ENCODE measurements around the gene RTKN2. TPM values are rescaled to one million over a fixed set of nuclear protein-coding genes. Genes with fewer than 3 reads are reported as not detected.

Gene RTKN2
- total and polyA plus RNA-seq, 11 donors = 0.01 to 0.14 (median 0.10) TPM; not detected in 5

GRCh38 chr10:62253704-62254103 is 14.9 kb downstream of the RTKN2 start:
- Histone ChIP-seq H3K27me3 (no peaks in the 10 kb centered on the region), H3K4me3 (no peak overlapping the region), H3K27ac (no peak overlapping the region), H3K9me3 (no peaks in the 10 kb centered on the region), H3K36me3 (no peaks in the 10 kb centered on the region), H3K4me1 (no peaks in the 10 kb centered on the region)
- no peak for TF ChIP-seq POLR2A (IDR thresholded peaks at IDR 0.05)
- TF ChIP-seq CTCF (IDR thresholded peaks at IDR 0.05) = no peak
- intact Hi-C loops (cut with DNase I) = no loop called here
- no peak for DNase-seq
- 90 to 94% (median 93%) methylated on average over 1 of the region's 1 CpG for WGBS, 4 donors
- no peak for ATAC-seq

DNA sequence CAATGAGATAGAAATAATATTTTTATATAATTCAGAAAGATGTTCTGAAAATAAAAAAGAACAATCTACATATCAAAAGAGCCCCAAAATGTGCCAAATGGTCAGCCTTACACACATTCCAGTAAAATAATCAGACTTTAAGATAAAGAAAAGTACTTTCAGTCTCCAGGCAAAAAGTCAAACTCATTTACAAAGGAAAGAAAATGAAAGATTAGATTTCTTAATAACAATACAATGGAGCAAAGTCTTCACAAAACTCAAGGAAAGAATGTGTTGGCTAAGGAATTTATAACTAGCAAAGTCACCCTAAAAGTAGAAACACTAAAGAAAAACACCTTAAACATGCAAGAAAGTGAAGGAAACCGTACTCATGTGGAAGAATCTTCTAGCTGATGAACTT is 16.6 kb downstream of the RTKN2 start:
- intact Hi-C loops (cut with DNase I) = no loop called here
- no peak overlapping the region for H3K27ac ChIP-seq
- whole genome bisulfite sequencing, 4 donors = 89 to 93% (median 90%) methylated on average over 1 of the region's 1 CpG
- no peaks in the 10 kb centered on the region for H3K9me3 ChIP-seq
- ATAC-seq (no peak), DNase-seq (no peak)
- H3K27me3 ChIP-seq = no peaks in the 10 kb centered on the region
- H3K4me3 ChIP-seq = no peak overlapping the region
- no peaks in the 10 kb centered on the region for H3K4me1 ChIP-seq
- no peak for TF ChIP-seq POLR2A (IDR thresholded peaks at IDR 0.05)
- no peak for TF ChIP-seq CTCF (IDR thresholded peaks at IDR 0.05)
- no peaks in the 10 kb centered on the region for H3K36me3 ChIP-seq

DNA sequence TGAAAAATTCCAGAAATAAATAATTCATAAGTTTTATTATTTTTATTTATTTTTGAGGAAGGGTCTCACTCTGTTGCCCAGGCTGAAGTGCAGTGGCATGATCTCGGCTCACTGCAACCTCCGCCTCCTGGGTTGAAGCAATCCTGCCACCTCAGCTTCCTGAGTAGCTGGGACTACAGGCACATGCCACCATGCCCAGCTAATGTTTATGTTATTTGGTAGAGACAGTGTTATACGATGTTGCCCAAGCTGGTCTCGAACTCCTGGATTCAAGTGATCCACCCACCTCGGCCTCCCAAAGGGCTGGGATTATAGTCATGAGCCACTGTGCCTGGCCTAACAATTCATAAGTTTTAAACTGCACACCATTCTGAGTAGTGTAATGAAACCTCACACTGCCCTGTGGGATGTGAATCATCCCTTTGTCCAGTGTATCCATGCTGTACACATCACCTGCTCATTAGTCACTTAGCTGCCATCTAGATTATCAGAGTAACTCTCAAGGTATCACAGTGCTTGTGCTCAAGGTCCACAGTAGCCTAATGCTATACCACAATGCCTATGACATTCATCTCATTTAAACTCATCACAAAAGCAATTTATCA is 17.9 kb downstream of the RTKN2 start:
- intact Hi-C loops (cut with DNase I) = no loop called here

DNA sequence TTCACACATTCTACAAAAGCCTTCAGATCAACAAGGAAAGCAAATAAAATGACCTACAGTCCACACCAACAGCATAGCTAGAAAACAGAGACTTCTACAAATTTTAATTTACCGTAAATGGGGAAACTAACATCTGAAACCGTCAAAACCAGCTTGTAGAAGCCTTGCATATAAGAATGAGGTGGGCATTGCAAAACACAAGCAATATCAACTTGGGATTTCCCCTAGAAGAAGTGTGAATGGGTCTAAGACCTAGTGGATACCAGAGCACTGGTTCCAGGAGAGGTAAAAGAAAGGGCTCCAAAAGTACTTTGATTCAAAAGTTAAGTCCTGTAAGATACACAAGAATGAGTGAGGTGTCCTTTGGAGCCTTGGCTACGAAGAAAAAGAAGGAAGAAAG is 18.7 kb downstream of the RTKN2 start:
- DNase-seq (no peak), ATAC-seq (no peak)
- no peak overlapping the region for H3K27ac ChIP-seq
- no peak overlapping the region for H3K4me3 ChIP-seq
- no peaks in the 10 kb centered on the region for H3K27me3 ChIP-seq
- no peaks in the 10 kb centered on the region for H3K9me3 ChIP-seq
- intact Hi-C loops (cut with DNase I) = loop anchor here in 6 of 10 donors (5.0 to 10.0 kb wide), 5 partner anchors 343 to 1435 kb away; no protein-coding TSS in a partner anchor
- H3K4me1 ChIP-seq = peaks cover 0 to 6% (median 0%) of the 10 kb centered on the region in 12 donors
- H3K36me3 ChIP-seq = no peaks in the 10 kb centered on the region
- TF ChIP-seq CTCF (IDR thresholded peaks at IDR 0.05) (no peak), POLR2A (IDR thresholded peaks at IDR 0.05) (no peak)
- WGBS, 4 donors = 92 to 96% (median 93%) methylated on average over 3 of the region's 3 CpGs

More for the DNA sequence above, 17.9 kb downstream of the RTKN2 start:
- H3K27ac ChIP-seq = no peak overlapping the region
- DNase-seq (no peak), ATAC-seq (no peak)
- H3K36me3 ChIP-seq = no peaks in the 10 kb centered on the region
- 94 to 97% (median 96%) methylated on average over 5 of the region's 5 CpGs for whole genome bisulfite sequencing, 4 donors
- no peaks in the 10 kb centered on the region for H3K9me3 ChIP-seq
- H3K27me3 ChIP-seq = no peaks in the 10 kb centered on the region
- H3K4me1 ChIP-seq = no peaks in the 10 kb centered on the region
- no peak overlapping the region for H3K4me3 ChIP-seq
- TF ChIP-seq CTCF (IDR thresholded peaks at IDR 0.05) = no peak
- TF ChIP-seq POLR2A (IDR thresholded peaks at IDR 0.05) = no peak
